Kidney capillary endothelial cell (primary cell): ENCODE data around the gene TKFC.

Experiments
- DNase-seq: peaks from one replicate; pipeline ENCODE4 v3.0.0-alpha.2; 2018; ENCODE audit warnings: low spot score

Gene TKFC, protein sequence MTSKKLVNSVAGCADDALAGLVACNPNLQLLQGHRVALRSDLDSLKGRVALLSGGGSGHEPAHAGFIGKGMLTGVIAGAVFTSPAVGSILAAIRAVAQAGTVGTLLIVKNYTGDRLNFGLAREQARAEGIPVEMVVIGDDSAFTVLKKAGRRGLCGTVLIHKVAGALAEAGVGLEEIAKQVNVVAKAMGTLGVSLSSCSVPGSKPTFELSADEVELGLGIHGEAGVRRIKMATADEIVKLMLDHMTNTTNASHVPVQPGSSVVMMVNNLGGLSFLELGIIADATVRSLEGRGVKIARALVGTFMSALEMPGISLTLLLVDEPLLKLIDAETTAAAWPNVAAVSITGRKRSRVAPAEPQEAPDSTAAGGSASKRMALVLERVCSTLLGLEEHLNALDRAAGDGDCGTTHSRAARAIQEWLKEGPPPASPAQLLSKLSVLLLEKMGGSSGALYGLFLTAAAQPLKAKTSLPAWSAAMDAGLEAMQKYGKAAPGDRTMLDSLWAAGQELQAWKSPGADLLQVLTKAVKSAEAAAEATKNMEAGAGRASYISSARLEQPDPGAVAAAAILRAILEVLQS

DNA sequence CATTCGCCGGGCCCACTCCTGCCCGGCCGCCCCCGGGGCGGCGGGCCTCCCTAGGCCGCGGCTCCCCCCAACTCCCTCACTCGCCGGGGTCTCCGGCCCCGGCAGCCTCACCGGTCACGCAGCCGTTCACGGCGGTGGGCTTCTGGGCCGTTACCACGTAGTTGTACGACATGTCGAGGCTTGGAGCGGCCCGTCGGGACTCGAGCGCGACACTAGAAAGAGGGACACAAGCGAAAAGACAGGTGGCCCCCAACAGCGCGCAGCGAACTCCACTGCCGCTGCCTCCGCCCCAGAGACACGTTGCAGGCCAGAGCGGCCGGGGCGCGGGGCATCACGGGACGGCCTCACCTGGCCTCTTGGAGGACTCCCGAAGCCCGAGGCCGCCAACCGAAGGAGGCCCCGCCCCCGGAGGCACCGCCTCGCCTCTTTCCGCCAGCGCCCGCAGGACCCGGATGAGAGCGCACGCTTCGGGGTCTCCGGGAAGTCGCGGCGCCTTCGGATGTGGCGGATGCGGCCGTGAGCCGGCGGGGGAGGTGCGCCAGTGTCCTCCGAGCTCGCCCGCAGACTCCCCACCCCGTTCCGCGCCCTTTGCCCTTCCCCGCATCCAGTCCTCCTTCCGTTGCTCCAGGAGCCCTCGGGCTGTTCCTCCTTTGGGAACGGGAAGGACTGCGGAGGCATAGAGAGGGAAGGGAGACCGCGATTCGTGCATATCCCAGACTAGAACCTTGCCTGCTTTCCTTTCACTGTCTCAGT lies at the start of gene TKFC, which contains the start of gene DDB1:
Gene TKFC (plus strand): TSS at position 432 of the 753 bp plus-strand sequence. CDS start 1,501 bp downstream, outside the sequence.
Gene DDB1 (minus strand): TSS at position 309 of the 753 bp plus-strand sequence. CDS start 137 bp downstream, at position 172.
- peak; percentile 91 for DNase-seq

DNA sequence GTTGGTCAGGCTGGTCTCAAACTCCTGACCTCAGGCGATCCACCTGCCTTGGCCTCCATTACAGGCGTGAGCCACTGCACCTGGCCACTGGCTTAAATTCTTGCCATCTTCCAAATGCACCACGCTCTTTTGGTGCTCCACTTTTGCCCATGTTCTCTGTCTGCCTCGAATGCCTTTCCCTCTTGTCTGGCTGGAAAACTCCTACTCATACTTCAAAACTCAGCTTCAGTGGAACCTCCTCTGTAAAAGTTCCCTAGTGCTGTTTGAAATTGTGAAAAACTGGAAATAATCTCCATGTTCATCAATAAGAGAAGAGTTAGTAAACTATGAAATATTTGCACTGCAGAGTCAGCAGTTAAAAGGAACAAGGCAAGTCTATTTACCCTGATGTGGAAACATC lies 49.4 kb upstream of the TKFC start:
- no peak for DNase-seq

GRCh38 chr11:61287338-61287977 lies 45.6 kb upstream of the TKFC start:
- no peak for DNase-seq

- no peak for DNase-seq
These were observed 41.9 kb upstream of the TKFC start for GRCh38 chr11:61290905-61291690.

DNA sequence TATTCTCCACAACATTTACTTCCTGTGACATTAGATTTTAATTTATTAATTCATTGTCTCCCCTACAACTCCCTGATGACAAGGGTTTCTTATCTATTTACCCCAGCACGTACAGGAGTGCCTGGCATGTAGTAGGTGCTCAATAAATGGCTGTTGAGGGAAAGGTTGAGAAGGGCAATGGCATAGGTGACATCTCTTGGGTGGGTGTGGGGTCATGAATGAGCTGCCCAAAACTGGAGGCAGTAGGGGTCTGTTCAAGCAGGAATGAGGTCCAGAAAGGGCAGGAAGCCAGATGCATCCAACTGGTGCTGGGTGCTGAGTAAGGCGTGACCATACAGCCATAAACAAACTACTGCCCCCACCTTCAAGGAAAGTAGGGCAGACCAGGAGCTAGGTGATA lies 40.7 kb upstream of the TKFC start:
- DNase-seq, result no peak

DNA sequence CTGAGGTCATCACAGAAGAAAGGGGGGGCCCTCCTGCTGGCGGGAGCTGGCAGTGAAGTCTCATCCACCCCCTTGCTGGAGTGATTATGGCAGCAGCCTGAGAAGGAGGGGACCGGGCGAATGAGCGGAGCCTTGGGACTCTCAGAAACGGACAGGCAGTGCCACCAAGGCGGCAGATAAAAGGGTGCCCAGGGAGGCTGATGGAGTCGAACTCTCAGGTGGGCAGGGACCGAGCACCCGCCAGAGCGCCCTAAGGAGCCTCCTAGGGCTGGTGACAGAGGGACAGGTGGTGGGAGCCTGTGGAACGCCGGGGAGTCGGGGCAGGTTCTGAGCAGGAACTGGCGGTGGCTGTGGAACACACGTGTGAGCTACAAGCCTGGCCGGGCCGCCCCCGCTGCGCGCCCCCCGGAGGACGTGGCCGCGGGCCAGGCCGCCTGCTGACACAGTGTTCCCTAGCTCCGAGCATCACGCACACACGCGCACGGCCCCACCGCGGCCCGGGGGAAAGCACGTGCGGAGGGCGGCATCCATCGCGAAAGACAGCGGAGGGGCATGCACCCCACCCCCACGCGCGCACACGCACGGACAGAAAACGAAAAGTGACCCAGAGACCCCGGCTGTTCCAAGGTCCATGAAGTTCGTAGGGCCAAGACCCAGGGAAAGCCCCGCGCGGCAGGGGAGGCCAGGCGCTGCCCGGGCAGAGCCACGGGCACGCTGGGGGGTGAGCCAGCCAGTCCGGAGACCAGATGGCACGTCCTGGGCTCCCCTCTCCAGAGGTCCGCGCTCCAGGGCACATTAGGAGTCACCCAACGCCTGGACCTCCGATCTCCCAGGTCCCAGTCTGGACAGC lies 38.9 kb upstream of the TKFC start:
- no peak for DNase-seq

DNA sequence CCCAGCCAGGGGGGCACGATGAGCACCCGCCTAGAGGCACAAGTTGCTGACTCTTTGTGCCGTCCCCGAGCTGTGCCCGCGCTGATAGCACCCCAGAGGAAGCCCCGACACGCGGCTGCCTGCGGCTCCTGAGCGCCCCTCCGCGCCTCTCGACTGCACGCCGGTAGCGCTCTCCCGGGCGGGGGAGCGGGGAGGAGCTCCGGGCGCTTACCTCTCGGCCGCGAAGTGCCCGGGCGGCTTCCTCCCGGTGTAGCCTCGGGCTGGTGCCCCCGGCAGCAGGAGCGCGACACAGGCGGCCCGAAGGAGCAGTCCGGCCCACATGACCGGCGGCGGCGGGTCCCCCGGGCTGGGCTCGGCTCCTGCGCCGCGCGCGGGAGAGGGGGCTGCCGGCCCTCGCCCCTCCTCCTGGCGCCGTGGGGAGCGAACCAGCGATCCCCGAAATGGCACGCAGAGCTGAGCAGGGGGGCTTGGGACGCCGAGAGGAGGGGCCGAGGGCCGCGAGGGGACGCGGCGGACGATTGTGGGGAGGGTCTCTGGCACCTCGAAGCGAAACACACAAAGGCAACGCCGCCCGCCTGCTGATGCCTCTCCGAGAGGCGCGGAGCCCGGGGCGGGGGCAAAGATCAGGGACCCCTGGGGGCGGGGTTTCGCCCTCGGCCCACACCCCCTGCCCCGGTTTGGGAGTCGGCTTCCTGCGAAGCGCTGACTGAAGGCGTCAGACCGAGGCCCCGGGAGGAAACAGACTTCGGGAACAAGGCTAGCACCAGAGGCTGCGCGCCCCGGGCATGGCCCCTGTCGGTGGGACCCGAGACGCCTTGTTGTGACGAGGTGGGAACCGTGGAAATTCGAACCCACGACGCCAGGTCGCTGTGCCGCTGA lies 38.1 kb upstream of the TKFC start, which contains the start of gene VWCE:
Gene VWCE (minus strand): TSS at position 600 of the 879 bp plus-strand sequence. CDS start 279 bp downstream, at position 321.
- DNase-seq, result peak; percentile 46

DNA sequence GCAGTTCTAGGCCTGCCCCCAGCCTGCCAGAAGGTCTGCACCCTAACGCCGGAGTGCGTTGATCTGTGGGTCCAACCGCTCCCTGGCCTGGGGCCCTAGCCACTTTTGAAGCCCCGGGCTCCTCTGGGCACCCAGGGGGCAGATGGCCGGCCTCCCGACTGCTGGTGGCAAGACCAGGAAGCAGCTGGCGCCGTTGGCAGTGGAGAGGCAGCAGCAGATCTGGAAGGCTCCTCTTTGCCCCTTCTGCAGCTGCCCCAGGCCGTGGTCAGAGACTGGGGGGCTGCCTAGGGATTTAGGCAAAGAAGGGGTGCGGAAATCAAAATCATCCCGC lies 37.5 kb upstream of the TKFC start:
- no peak for DNase-seq

GRCh38 chr11:61297341-61297740 lies 35.7 kb upstream of the TKFC start:
- DNase-seq, result no peak

DNA sequence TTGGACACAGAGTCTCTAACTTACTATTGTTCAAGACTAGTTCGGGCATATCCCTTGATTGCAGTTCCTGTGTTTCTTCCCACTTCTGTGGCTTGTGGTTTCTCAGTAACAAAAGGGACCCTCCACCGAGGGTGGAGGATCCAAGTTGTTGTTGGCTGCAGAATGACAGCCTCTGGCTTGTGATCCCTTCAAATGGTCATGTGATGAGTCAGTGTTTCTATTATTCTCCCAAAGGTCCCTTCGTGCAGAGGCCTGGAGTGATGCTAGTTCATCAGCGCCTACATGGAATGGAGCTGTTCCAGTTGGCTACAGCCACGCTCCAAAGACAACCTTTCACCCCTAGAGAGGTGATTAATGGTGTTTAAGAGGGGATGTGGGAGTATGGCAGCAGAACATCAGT lies 35.3 kb upstream of the TKFC start:
- DNase-seq, result peak; percentile 59

- DNase-seq, result no peak
These were observed 34.3 kb upstream of the TKFC start for GRCh38 chr11:61298663-61299244.

DNA sequence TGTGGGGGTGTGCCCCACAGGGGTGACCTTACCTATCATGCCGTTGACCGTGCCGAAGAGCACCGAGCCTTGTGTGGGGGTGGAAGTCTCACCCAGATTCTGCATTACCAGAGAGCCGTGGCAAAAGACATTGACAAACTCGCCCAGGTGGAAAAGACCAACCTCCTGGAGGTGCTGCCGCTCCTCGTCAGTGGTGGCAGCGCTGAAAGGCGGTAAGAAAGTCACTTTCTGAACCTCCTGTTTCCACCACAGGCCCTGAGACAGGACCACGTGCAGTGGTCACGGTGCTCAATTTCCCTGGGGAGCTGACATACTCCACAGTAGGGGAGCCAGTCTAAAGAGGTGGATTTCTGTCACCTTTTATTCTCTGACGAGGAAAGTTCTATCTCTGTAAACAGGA lies 30.5 kb upstream of the TKFC start:
- no peak for DNase-seq

DNA sequence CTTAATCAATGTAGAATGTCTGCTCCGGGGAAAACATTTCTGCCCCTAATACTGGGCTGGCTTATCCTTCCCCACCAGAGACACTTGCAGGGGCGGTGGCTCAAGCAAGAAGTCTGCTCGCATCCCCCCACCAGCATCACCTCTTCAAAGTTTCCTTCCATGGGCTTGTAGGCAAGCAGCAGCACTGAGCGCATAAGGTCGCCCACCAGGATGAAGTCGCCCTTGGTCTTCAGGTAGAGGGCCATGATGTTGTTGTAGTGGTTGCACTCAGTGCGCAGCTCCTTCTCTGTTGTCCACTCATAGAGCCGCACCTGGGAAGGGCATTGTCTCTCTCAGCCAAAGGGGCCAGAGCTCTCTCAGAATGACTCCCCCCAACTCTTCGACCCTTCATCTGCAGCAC lies 29.3 kb upstream of the TKFC start:
- no peak for DNase-seq

GRCh38 chr11:61305417-61305816 lies 27.6 kb upstream of the TKFC start:
- no peak for DNase-seq

DNA sequence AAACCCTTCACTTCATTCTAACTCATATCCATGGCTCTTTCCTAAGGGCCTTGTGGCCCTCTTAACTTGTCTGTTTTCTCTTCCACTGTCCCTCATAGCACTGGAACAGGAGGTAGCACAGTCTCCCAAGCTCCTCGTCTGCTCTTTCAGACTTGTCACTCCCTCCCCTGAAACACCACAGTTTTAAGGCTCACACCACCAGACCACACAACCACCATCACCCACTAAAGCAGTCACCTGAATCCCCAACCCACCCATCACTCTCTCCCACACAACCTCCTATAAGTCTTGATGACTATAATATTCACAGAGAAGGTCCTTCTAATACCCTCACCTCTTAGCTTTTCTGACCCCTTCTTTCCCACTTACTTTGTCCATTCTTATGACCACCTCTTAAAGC lies 26.8 kb upstream of the TKFC start:
- DNase-seq, result no peak

DNA sequence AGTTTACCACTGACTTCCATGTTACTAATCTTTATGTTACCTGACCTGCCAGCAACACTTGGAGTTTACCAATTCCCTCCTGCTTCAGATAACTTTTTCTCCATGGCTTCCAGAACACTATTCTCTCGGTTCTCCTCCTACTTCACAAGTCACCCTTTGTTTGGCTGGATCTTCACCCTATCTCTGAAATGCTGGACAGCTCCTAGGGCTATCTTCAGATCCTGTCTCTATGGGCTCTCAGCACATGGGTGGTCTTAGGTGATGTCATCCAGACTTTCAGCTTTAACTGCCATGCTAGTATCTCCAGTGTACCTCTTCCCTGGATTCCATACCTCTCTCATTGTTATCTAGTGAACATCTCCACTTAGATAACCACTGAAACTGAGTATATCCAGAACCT lies 25.7 kb upstream of the TKFC start:
- no peak for DNase-seq

GRCh38 chr11:61309141-61309540 lies 23.9 kb upstream of the TKFC start:
- DNase-seq, result no peak

DNA sequence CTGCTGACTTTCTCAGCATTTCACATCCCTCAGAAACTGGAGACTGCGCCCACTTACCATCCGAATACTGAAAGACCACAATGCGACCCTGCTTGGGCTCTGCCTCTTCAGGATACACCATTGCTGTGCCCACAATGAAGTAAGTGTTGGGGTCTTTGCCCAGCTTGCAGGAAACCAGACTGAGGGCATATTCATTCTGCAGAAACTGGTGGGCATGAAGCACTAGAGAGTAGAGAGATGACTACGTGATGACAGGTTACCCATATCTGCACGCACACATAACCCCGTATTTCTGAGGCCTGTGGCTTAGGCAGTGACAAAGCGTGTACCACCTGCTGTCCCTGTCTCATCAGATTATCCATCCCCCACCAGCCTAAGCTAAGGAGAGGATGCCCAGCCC lies 23.3 kb upstream of the TKFC start:
- DNase-seq, result no peak

DNA sequence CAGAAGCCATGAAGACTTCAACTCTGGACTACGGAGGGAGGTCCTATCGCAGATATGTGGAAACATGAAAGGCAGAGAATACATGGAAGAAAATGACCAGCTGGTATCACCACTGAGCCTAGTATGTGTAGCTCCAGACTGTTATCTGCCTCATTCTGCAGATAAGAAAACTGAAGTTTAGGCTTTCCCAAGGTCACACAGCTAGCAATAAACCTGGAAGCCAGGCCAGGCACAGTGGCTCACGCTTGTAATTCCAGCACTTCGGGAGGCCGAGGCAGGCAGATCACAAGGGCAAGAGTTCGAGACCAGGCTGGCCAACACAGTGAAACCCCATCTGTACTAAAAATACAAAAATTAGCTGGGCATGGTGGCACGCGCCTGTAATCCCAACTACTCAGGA lies 22.3 kb upstream of the TKFC start:
- no peak for DNase-seq
